RWPE2 (cell line): ENCODE data around the gene FBF1.

ENCODE experiments used
- ATAC-seq: fragments of 200-7000 bp; cut with Tn5 transposase; 3 replicates; pipeline ENCODE4 v1.9.1; 2021; ENCODE audit warnings: low read depth
- DNase-seq: peaks from one replicate; pipeline ENCODE4 v3.0.0-alpha.2; 2020; ENCODE audit warnings: low spot score
- H3K27ac ChIP-seq: fragments of 450-650 bp; 2 replicates; pipeline ENCODE4 v1.5.1; 2017; ENCODE audit warnings: mild to moderate bottlenecking; ENCODE audit not compliant: poor library complexity, severe bottlenecking
- H3K27me3 ChIP-seq: fragments of 250-450 bp; sonication (Bioruptor Pico); 2 replicates; pipeline ENCODE4 v1.5.1; 2021; ENCODE audit warnings: mild to moderate bottlenecking, moderate library complexity; ENCODE audit not compliant: insufficient read depth, poor library complexity, severe bottlenecking
- H3K36me3 ChIP-seq: fragments of 250-450 bp; sonication (Bioruptor Pico); 2 replicates; pipeline ENCODE4 v1.5.1; 2020; ENCODE audit warnings: low read depth, mild to moderate bottlenecking, moderate library complexity
- H3K4me1 ChIP-seq: fragments of 250-450 bp; sonication (Bioruptor Pico); 2 replicates; pipeline ENCODE4 v1.5.1; 2021; ENCODE audit warnings: mild to moderate bottlenecking, moderate library complexity; ENCODE audit not compliant: insufficient read depth, poor library complexity, severe bottlenecking
- H3K4me3 ChIP-seq: fragments of 250-450 bp; sonication (Bioruptor Pico); 2 replicates; pipeline ENCODE4 v1.5.1; 2021; ENCODE audit warnings: mild to moderate bottlenecking, moderate library complexity; ENCODE audit not compliant: severe bottlenecking
- H3K9me3 ChIP-seq: fragments of 250-450 bp; sonication (Bioruptor Pico); 2 replicates; pipeline ENCODE4 v1.5.1; 2021; ENCODE audit warnings: mild to moderate bottlenecking, moderate library complexity; ENCODE audit not compliant: severe bottlenecking
- CTCF ChIP-seq: fragments of 450-650 bp; IDR thresholded peaks from one replicate; pipeline ENCODE4 v1.5.1; 2017; ENCODE audit warnings: mild to moderate bottlenecking, moderate library complexity; ENCODE audit not compliant: poor library complexity, severe bottlenecking

Gene FBF1

GRCh38 chr17:75877752-75878173 is 63.1 kb downstream of the FBF1 start:
- peak; percentile 84 for DNase-seq
- no peaks in the 10 kb centered on the region for H3K9me3 ChIP-seq
- H3K27me3 ChIP-seq: no peaks in the 10 kb centered on the region
- peak; percentile 50 for ATAC-seq
- H3K36me3 ChIP-seq: peaks cover 18% of the 10 kb centered on the region
- peak overlapping the region; percentile 96 for H3K27ac ChIP-seq
- peak; percentile 56 for TF ChIP-seq CTCF
- H3K4me1 ChIP-seq: peaks cover 23% of the 10 kb centered on the region
- peak overlapping the region; percentile 49 for H3K4me3 ChIP-seq

- H3K27ac ChIP-seq: peak overlapping the region; percentile 96
- peaks cover 29% of the 10 kb centered on the region for H3K4me1 ChIP-seq
- peaks cover 18% of the 10 kb centered on the region for H3K36me3 ChIP-seq
- DNase-seq: peak; percentile 93
- no peak for TF ChIP-seq CTCF
- peak overlapping the region; percentile 49 for H3K4me3 ChIP-seq
- peak; percentile 23 for ATAC-seq
- H3K27me3 ChIP-seq: no peaks in the 10 kb centered on the region
- no peaks in the 10 kb centered on the region for H3K9me3 ChIP-seq
These were observed 63.7 kb downstream of the FBF1 start for GRCh38 chr17:75876938-75877751.

GRCh38 chr17:75876190-75876937 is 64.5 kb downstream of the FBF1 start:
- no peaks in the 10 kb centered on the region for H3K27me3 ChIP-seq
- peaks cover 30% of the 10 kb centered on the region for H3K4me1 ChIP-seq
- H3K9me3 ChIP-seq: no peaks in the 10 kb centered on the region
- H3K27ac ChIP-seq: peak overlapping the region; percentile 96
- H3K4me3 ChIP-seq: peak overlapping the region; percentile 49
- ATAC-seq (peak; percentile 26), DNase-seq (peak; percentile 97)
- peak; percentile 6 for TF ChIP-seq CTCF
- H3K36me3 ChIP-seq: peaks cover 18% of the 10 kb centered on the region

GRCh38 chr17:75875940-75876189 is 65.0 kb downstream of the FBF1 start:
- Histone ChIP-seq H3K27me3 (no peaks in the 10 kb centered on the region), H3K27ac (peak overlapping the region; percentile 96), H3K36me3 (peaks cover 18% of the 10 kb centered on the region), H3K9me3 (no peaks in the 10 kb centered on the region), H3K4me3 (peak overlapping the region; percentile 49), H3K4me1 (peaks cover 30% of the 10 kb centered on the region)
- ATAC-seq (peak; percentile 59), DNase-seq (no peak)
- no peak for TF ChIP-seq CTCF
